Transverse colon (tissue), 4 donors: Measurements from ENCODE around the gene IL1RL1.

ENCODE experiments used
- CTCF ChIP-seq, 5 experiments: fragments of 200-600 bp in 3 of 5; fragments of 450-650 bp in 2 of 5; sonication (generic) in 3 of 5; IDR thresholded peaks; 1 replicate in 2 of 5; 2 replicates in 3 of 5; pipeline ENCODE4 v1.5.1; 2016 to 2017; ENCODE audit warnings: antibody characterized with exemption in 5 of 5, inconsistent platforms in 3 of 5, mild to moderate bottlenecking in 2 of 5, moderate library complexity in 1 of 5
- POLR2AphosphoS5 ChIP-seq, 3 donors: sonication (generic); formaldehyde crosslinking; IDR thresholded peaks; one replicate each; pipeline ENCODE4 v1.6.1; 2016; ENCODE audit warnings: antibody characterized with exemption in 3 of 3

- no peak for TF ChIP-seq CTCF (IDR thresholded peaks at IDR 0.05)
- TF ChIP-seq POLR2AphosphoS5 (IDR thresholded peaks at IDR 0.05), result no peak
Observed at GRCh38 chr2:102313025-102313424, 1.7 kb downstream of the IL1RL1 start.
